WERI-Rb-1 (cell line): ENCODE measurements around the gene BUD13.

Experiments
- DNase-seq: peaks from one replicate; pipeline ENCODE4 v3.0.0-alpha.2; 2020
- H3K27ac ChIP-seq: fragments of 250-450 bp; sonication (Bioruptor Pico); 2 replicates; pipeline ENCODE4 v1.5.1; 2020; ENCODE audit warnings: mild to moderate bottlenecking, moderate library complexity
- H3K27me3 ChIP-seq: fragments of 250-450 bp; sonication (Bioruptor Pico); 2 replicates; pipeline ENCODE4 v1.5.1; 2021; ENCODE audit warnings: mild to moderate bottlenecking, low read depth, moderate library complexity; ENCODE audit not compliant: insufficient read depth, severe bottlenecking
- H3K36me3 ChIP-seq: fragments of 250-450 bp; sonication (Bioruptor Pico); 2 replicates; pipeline ENCODE4 v1.5.1; 2020; ENCODE audit warnings: mild to moderate bottlenecking, moderate library complexity
- H3K4me3 ChIP-seq: 2 replicates; pipeline ENCODE4 v1.5.1; 2011; ENCODE audit warnings: low read depth, mild to moderate bottlenecking, control low read depth, low read length
- H3K9me3 ChIP-seq: fragments of 250-450 bp; sonication (Bioruptor Pico); 2 replicates; pipeline ENCODE4 v1.5.1; 2021; ENCODE audit warnings: mild to moderate bottlenecking, moderate library complexity; ENCODE audit not compliant: severe bottlenecking
- TF ChIP-seq, protein P1 (sequence below): IDR thresholded peaks from 2 replicates; pipeline ENCODE4 v1.5.1; 2011; ENCODE audit warnings: low read depth, mild to moderate bottlenecking, control low read depth, inconsistent platforms, low read length

BUD13 gene

DNA sequence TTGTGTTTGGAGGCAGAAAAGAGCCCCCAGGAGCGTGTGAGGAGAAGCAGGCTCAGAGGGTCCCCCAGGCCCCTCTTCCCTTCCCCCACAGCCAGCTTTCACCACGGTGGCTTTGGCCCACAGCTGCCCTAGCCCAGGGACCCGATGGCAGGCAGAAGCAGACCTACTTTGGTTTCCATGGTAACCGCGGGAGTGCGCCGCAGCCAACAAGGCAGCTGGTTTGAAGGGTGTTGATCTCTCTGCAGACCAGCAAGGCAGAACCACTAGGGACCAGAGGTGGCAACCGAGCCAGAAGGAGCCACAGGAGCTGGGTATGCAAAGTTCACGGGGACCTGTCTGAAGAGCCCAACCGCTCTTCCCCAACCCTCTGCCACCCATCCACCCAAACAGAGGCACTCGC is 69.4 kb downstream of the BUD13 start:
- TF ChIP-seq, protein P1, sequence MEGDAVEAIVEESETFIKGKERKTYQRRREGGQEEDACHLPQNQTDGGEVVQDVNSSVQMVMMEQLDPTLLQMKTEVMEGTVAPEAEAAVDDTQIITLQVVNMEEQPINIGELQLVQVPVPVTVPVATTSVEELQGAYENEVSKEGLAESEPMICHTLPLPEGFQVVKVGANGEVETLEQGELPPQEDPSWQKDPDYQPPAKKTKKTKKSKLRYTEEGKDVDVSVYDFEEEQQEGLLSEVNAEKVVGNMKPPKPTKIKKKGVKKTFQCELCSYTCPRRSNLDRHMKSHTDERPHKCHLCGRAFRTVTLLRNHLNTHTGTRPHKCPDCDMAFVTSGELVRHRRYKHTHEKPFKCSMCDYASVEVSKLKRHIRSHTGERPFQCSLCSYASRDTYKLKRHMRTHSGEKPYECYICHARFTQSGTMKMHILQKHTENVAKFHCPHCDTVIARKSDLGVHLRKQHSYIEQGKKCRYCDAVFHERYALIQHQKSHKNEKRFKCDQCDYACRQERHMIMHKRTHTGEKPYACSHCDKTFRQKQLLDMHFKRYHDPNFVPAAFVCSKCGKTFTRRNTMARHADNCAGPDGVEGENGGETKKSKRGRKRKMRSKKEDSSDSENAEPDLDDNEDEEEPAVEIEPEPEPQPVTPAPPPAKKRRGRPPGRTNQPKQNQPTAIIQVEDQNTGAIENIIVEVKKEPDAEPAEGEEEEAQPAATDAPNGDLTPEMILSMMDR = no peak
- H3K4me3 ChIP-seq = no peak overlapping the region
- peak; percentile 58 for DNase-seq
- no peaks in the 10 kb centered on the region for H3K36me3 ChIP-seq
- no peak overlapping the region for H3K27ac ChIP-seq
- no peaks in the 10 kb centered on the region for H3K9me3 ChIP-seq
- H3K27me3 ChIP-seq = no peaks in the 10 kb centered on the region

DNA sequence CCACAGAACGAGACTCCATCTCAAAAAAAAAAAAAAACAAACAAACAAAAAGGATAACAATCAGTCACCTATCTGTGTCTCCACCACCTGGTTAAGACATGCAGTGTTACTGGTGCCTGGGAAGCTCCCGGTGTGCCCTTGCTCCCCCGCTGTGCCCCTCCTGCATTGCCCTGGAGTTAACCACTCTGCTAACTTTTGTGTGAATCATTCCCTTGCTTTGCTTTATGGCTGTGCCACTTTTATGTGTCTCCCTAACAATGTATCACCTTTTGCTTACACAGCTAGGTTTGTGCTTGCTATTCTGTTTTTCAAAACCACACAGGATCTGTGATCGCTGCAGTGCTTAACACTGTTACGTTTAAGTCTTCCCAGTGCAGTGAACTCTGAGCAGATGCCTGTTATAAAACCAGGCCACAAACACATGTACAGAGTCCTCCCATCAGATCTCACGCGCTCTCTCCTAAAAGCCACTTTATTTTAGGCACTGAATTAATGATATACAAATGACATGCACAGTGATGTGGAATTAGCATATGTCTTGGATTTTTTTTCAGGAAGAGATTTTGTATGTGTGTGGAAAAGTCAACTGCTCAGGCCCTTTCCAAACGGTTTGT is 69.9 kb downstream of the BUD13 start:
- H3K27me3 ChIP-seq = no peaks in the 10 kb centered on the region
- H3K27ac ChIP-seq = no peak overlapping the region
- H3K9me3 ChIP-seq = no peaks in the 10 kb centered on the region
- TF ChIP-seq, protein P1 = no peak
- DNase-seq = no peak
- no peaks in the 10 kb centered on the region for H3K36me3 ChIP-seq
- no peak overlapping the region for H3K4me3 ChIP-seq

DNA sequence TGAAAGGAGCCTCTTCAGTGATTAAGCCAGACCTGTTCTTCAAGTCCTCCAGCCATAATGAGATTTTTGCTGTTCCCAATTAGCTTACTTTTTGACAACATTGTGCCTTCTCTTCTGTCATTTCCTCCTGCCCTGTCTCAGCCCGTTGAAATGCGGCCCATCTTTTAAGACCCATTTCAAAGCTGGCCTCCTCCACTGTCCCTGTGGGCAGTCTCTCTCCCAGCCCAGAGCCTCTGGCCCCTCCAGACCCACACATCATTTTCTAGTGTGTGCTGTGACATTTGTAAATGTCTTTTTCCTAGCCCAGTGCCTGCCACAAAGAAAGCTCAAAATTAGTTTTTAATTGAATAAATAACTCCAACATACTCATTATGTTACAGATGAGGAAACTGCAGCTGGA is 70.9 kb downstream of the BUD13 start:
- no peak for DNase-seq
- Histone ChIP-seq H3K36me3 (no peaks in the 10 kb centered on the region), H3K27ac (no peak overlapping the region), H3K4me3 (no peak overlapping the region), H3K9me3 (no peaks in the 10 kb centered on the region), H3K27me3 (no peaks in the 10 kb centered on the region)
- TF ChIP-seq, protein P1 = no peak

DNA sequence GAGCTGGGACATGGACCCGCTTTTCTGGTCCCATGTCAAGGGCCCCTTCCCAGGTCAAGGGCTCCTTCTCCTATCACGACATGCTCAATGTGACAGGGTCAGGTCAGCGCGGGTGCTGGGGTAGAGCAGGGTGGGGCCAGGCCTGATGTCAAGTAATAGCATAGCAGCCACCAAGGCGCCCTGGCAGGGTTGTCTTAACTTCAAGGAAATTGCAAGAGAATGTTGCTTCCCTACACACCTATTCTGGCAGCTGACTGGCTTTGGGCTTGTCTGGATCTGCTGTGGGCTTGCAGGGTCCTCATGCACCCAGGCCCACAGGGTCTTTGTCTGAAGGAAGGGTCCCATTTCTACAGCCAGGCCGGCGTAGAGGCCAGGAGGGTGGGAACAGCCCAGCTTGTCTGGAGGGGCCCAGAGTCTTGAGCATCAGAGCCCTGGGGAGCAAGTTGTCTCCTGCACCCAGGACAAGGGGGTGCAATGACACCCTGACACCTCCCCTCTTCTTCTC is 71.4 kb downstream of the BUD13 start:
- Histone ChIP-seq H3K36me3 (no peaks in the 10 kb centered on the region), H3K27ac (no peak overlapping the region), H3K9me3 (no peaks in the 10 kb centered on the region), H3K4me3 (no peak overlapping the region), H3K27me3 (no peaks in the 10 kb centered on the region)
- no peak for DNase-seq
- TF ChIP-seq, protein P1 = no peak

DNA sequence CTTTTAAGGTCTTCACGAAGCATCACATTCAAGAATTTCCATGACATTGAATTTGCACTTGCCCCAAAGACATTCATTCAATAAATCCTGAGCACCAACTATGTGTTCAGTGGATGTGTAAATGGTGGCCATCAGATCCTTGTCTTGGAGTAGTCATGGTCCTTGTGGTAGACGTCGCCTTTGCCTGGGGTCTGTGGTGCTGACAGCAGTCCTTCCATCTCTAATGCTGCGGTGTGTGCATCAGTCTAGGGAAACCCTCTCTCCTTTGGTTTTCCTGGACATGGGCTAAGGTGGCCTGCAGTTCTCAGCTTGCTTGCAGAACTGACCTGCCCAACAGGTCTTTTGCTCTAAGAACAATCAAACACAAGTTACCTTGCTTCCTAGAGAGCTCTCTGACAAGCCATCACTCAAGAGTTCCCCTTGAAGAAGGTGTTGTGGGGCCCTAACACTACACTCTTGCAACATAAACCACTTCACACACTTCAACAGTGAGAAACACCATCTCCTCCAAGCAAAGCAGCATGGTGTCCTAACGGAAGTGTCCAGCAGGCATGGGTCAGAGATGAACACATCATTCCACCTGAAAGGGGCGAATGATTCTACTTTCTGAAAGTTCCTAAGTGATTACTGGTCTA is 72.1 kb downstream of the BUD13 start:
- DNase-seq = no peak
- H3K4me3 ChIP-seq = no peak overlapping the region
- H3K27me3 ChIP-seq = no peaks in the 10 kb centered on the region
- no peaks in the 10 kb centered on the region for H3K36me3 ChIP-seq
- no peak overlapping the region for H3K27ac ChIP-seq
- TF ChIP-seq, protein P1 = no peak
- no peaks in the 10 kb centered on the region for H3K9me3 ChIP-seq
